Right ventricle myocardium superior (tissue), 1 donor: Measurements from ENCODE around the gene LNX1. TPM values are rescaled to one million over a fixed set of nuclear protein-coding genes. Genes with fewer than 3 reads are reported as not detected.
"Not testable (repeated sequence)": the region's sequence is repeated elsewhere in the genome, so short reads cannot be mapped to it uniquely, and the experiment has no call there.

Experiments used
- ATAC-seq: fragments of 200-7000 bp; cut with Tn5 transposase; one replicate; pipeline ENCODE4 v1.9.1; 2020; ENCODE audit warnings: mild to moderate bottlenecking; ENCODE audit not compliant: poor library complexity
- DNase-seq: peaks from one replicate; pipeline ENCODE4 v3.0.0-alpha.2; 2020
- intact Hi-C: fragments of 100-400 bp; cut with DNase I; formaldehyde crosslinking; loops from one replicate; pipeline ENCODE4 v1.11.2; 2022
- total RNA-seq: library from RNA; stranded (reverse); fragmentation: NEBNext Ultra II Directional; extraction: Animal tissue kit (Norgen Biotek cat#: 25700); gene quantifications from one replicate; pipeline ENCODE4 v1.2.1, GENCODE V29; 2021
- donor health status: DM: no; HTN: yes; CAD: no; lungs with severe emphysema.

The LNX1 gene
- total RNA-seq, 1 donor from 2014 or later = 10.3 TPM

DNA sequence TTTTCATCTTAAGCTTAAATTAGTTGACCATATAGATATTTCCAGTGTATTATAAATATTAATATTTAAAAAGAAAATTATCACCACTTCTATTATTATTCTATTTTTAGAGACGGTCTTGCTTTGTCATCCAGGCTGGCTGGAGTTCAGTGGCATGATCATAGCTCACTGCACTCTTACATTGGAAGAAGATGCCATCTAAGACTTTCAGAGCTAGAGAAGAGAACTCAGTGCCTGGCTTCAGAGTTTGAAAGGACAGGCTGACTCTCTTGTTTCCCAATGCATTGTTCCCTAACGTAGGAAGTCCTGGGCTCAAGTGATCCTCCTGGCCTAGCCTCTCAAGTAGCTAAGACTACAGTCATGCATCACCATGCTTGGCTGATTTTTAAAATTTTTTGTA is 137.9 kb downstream of the LNX1 start:
- no peak for DNase-seq
- no peak for ATAC-seq
- intact Hi-C loops = no loop called here

DNA sequence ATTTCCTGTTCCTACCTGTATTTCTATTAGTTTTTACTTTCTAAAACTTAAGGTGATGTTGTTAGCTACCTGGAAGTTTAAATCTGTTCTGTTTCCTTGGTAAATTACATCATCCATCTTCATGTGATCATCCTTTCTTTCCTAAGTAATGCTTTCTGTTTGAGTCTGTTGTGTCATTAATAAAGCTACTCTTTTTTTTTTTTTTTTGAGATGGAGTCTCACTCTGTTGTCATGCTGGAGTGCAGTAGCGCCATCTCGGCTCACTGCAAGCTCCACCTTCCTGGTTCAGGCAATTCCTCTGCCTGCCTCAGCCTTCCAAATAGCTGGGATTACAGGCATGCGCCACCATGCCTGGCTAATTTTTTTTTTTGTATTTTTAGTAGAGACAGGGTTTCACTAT is 140.5 kb downstream of the LNX1 start:
- no peak for DNase-seq
- no peak for ATAC-seq
- intact Hi-C loops = no loop called here

DNA sequence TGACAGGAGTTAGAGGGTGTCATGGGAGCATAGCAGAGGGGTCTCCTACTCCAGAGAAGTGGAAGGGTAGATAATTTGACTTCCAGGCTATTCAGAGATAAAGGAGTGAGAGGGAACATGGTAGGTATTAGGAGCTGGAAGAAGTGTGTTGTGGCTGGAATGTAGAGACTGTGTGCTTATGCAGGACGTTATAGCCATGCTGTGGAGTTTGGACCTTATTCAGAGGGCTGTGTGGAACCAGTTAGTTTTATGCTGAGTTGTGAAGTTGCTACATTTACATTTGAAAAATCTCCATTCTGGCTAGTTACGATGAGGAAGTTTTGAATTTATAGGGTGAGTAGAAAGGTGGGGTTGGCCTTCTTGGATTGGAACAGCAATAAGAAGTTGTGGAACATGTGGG is 146.3 kb downstream of the LNX1 start:
- DNase-seq (no peak), ATAC-seq (no peak)
- intact Hi-C loops = no loop called here

DNA sequence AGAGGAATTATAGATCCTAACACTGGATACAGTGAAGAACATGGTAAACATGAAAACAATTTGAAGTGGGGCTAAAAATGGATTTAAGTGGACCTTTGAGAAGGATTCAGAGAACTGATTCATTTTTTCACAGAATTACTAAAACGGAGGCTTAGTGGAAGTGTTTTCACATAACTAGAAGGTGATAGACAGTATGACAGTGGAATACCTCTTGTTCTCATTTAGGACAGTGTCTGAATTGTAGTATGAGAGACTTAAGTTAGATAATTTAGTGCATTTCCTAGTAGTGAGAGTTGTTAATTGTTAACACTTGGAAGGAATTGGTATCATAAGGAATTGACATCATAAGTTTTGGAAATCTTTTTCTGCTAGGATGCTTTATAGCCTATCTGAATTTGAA is 149.7 kb downstream of the LNX1 start:
- ATAC-seq = no peak
- intact Hi-C loops = no loop called here

DNA sequence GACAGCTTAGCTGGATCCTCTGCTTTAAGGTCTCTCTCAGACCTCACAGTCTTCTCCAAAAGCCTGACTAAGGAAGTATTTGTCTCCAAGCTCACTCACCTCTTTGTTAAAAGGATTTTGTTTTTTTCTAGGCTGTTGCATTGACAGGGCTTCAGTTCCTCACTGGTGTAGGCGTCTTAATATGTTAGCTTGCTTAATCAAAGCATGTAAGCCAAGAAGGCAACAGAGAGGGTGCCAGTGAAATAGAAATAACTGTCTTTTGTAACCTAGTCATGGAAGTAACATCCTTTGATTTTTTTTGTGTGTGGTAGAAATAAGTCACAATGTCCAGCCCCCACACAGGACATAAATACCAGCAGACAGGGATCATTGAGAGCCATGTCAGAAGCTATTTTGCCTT is 155.0 kb downstream of the LNX1 start:
- DNase-seq = no peak
- no peak for ATAC-seq
- intact Hi-C loops = no loop called here

More for the DNA sequence above, 149.7 kb downstream of the LNX1 start:
- no peak for DNase-seq

DNA sequence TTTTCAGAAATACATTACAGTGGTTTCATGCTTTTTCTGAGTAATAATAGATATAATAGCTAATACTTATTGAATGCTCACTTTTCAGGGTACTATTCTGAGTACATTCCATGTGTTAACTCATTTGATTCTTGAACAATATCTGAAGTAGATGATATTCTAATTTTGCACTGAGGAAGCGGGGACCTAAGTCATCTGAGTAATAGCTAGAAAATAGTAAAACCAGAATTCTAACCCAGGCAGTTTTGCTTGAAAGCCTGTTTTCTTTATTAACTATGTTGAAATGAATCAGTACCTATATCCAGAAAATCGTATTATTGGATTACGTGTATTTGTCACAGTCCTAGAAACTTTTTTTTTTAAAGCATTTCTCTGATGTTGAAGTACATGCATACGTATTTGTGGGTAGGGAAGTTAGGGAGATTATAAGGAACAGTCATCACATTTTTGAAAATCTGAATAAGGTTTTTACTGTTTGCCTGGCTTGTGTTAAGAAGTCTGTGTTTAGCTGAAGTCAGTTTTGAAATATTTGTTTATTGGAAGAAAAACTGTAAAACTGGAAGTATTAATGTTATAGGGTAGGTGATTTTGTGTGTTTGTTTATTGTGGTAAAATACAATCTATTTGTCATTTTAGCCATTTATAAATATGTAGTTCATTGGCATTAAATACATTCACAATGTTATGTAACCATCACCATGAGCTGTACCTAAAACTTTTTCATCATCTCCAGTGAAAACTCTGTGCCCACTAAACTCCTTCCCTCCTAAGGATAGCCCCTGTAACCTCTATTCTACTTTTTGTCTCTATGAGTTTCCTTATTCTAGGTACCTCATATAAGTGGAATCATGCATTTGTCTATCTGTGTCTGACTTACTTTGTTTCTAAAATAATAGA is 158.5 kb downstream of the LNX1 start:
- ATAC-seq = no peak
- no peak for DNase-seq
- intact Hi-C loops = no loop called here

DNA sequence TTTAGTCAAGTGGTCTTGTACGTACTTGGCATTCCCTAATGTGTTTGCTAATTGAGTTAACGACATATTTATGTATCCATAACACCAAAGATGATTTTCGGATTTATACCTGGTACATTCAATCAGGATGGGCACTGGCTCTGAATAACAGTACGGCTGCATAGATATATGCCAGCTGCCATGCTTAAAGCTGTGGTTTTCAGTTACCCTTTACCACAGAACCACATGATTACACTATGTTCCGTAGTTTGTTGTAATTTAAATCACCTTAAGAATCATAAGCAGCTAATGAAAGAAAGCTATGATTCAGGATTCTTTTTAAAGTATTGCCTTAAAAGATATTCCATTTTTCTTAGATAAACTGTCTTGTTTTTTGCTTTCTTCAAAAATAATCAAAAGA is 160.2 kb downstream of the LNX1 start:
- ATAC-seq = no peak
- intact Hi-C loops = no loop called here
- no peak for DNase-seq

DNA sequence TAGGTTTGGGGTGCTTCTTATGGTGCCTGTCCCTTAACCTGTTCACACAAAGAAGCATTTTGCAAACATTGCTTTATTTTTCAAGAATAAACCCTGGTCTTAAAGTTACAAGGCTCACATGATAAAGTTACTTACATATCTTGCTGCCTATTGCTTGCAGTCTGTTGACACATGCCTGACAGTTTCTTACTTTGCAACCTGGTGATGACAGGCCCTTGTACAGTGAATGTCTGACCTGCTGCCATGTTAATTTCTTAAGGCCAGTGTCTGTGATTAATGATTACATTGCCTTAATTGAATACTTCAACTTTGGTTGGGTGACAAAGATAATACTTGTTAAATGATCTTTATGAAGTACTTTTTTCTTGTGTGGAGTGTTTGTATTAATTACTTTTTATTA is 163.9 kb downstream of the LNX1 start:
- ATAC-seq = no peak
- DNase-seq = no peak
- intact Hi-C loops = no loop called here

DNA sequence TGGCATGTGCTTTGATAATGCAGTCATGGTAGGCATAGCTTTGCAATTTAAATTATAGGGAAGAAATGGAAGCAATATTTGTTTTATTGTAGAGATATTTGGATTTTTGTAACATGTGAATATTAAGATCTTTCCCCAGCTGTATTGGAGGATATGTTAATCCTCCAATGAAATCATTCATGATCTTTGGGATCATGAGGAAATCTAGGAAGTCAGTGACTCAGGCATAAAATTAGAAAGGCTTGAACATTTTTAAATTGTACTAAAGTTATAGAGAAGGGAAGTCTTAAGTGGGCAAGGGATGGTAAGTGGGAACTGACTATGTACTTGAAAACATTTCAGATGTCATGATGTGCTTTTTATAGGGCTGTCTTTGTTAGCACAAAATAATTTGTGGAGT is 167.0 kb downstream of the LNX1 start:
- DNase-seq (no peak), ATAC-seq (no peak)
- intact Hi-C loops = no loop called here

DNA sequence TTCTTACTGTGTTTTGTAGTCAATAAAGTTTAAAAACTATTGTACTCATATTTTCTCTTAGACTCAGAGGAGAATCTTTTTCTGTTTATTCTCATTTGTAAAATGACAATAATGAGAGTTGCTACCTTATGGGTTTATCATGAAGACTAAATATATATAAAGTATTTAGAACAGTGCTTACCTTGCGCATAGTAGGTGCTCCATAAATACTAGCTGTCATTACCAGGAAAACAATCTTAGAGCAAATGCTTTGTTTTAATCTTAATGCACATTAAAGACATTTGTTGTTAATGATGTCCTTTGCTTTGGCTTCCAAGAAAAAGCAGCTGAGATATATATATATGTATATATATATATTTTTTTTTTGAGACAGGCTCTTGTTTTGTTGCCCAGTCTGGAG is 168.9 kb downstream of the LNX1 start:
- DNase-seq (no peak), ATAC-seq (no peak)
- intact Hi-C loops = no loop called here

DNA sequence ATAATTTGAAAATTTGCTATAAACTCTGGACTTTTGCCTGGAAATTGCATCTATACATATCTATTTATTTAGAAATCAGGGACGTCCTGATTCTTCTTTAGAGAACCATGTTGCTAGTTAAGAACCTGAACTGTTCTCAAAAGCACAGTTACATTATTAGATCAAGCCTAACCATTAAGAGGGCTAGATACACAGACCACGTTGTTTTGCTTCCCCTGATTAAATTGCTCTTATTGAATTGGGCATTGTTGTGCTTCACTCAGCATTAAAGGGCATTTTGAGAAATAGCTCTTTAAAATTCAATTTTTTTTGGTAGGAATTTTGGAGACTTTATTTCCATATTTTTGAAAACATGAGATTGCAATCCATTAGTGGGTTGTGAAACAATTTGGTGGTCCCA is 169.5 kb downstream of the LNX1 start:
- no peak for DNase-seq
- intact Hi-C loops = no loop called here
- ATAC-seq = no peak

DNA sequence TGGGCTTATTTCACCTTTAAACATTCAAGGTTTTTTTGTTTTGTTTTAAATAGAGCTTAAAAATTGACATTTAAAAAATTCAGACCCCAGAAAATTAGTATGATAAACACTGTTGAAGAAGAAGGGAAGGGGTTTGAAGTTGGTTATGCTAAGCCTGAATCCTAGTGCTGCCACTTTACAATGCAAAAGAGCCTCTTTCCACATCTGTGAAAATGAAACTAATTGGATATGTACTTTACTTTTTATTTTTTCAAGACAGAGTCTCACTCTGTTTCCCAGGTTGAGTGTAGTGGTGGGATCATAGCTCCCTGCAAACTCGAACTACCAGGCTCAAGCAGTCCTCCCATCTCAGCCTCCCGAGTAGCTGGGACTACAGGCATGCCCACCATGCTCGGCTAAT is 172.1 kb downstream of the LNX1 start:
- intact Hi-C loops = no loop called here
- ATAC-seq (no peak), DNase-seq (no peak)

DNA sequence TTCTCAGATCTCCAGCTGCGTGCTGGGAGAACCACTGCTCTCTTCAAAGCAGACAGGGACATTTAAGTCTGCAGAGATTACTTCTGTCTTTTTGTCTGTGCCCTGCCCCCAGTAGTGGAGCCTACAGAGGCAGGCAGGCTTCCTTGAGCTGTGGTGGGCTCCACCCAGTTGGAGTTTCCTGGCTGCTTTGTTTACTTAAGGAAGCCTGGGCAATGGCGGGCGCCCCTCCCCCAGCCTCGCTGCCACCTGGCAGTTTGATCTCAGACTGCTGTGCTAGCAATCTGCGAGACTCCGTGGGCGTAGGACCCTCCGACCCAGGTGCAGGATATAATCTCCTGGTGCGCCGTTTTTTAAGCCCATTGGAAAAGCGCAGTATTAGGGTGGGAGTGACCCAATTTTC is 181.8 kb downstream of the LNX1 start:
- ATAC-seq, intact Hi-C loops: not testable (repeated sequence)
- peak; percentile 34 for DNase-seq

Other genes starting within 250 kb of the LNX1 start
- gene SCFD2, start 225.4 kb downstream of the LNX1 start, total RNA-seq = 9.1 TPM
- 19.4 TPM for gene FIP1L1, start 213.8 kb downstream of the LNX1 start, total RNA-seq